Thoracic aorta (tissue), 2 donors: ENCODE results near the gene PLEKHG5. TPM values are rescaled to one million over a fixed set of nuclear protein-coding genes. Genes with fewer than 3 reads are reported as not detected.
A peak's percentile ranks its signal among the peaks of the same experiment; 100 is the strongest.

ENCODE experiments used
- ATAC-seq: fragments of 150-250 bp; one replicate; pipeline ENCODE4 v1.8.0; 2017; ENCODE audit warnings: low read depth; ENCODE audit not compliant: insufficient number of reproducible peaks, low FRiP score
- DNase-seq: peaks from one replicate; pipeline ENCODE4 v3.0.0-alpha.2; 2020; ENCODE audit warnings: low spot score
- H3K27ac ChIP-seq, 2 donors: fragments of 200-600 bp; sonication (generic); 1 replicate in 1 of 2; 2 replicates in 1 of 2; pipeline ENCODE4 v1.5.1; 2016; ENCODE audit warnings: mild to moderate bottlenecking in 2 of 2, moderate library complexity in 2 of 2
- H3K27me3 ChIP-seq: fragments of 200-600 bp; sonication (generic); replicated peaks from 2 replicates; pipeline ENCODE4 v1.6.0; 2016; ENCODE audit warnings: mild to moderate bottlenecking; ENCODE audit not compliant: insufficient read depth
- H3K36me3 ChIP-seq: fragments of 200-600 bp; sonication (generic); one replicate; pipeline ENCODE4 v1.5.1; 2016
- H3K4me1 ChIP-seq, 2 donors: fragments of 200-600 bp; sonication (generic); 1 replicate in 1 of 2; 2 replicates in 1 of 2; pipeline versions ENCODE4 v1.5.1 to v1.6.0; 2016; ENCODE audit warnings: low read depth in 2 of 2, mild to moderate bottlenecking in 1 of 2; ENCODE audit not compliant: control insufficient read depth in 1 of 2
- H3K4me3 ChIP-seq: fragments of 200-600 bp; sonication (generic); 2 replicates; pipeline ENCODE4 v1.5.1; 2016; ENCODE audit warnings: mild to moderate bottlenecking
- H3K9me3 ChIP-seq: fragments of 200-600 bp; sonication (generic); 2 replicates; pipeline ENCODE4 v1.5.1; 2016
- CTCF ChIP-seq: fragments of 200-600 bp; sonication (generic); IDR thresholded peaks from one replicate; pipeline ENCODE4 v1.5.1; 2019; ENCODE audit warnings: antibody characterized with exemption
- total RNA-seq, 2 donors: library from RNA; depleted of rRNA; stranded (reverse); fragments of >200 nt; gene quantifications; one replicate each; pipeline versions ENCODE4 v1.1.0 to v1.2.3, GENCODE V29; 2016

PLEKHG5 gene
- total RNA-seq, result 10 to 100 TPM; 23.4 to 32.9 TPM

- Histone ChIP-seq H3K27ac (peak within 1 kb of the TSS in 1 of 2 donors; percentile 6), H3K36me3 (no peaks in the 10 kb centered on the region), H3K4me1 (peaks cover 8 to 36% of the 10 kb centered on the region in 2 donors), H3K27me3 (no peaks in the 10 kb centered on the region), H3K4me3 (peak within 1 kb of the TSS; percentile 84), H3K9me3 (no peaks in the 10 kb centered on the region)
- TF ChIP-seq CTCF, result no peak
- DNase-seq (no peak), ATAC-seq (no peak)
These were observed at the start of gene PLEKHG5 for GRCh38 chr1:6491480-6491962. Gene PLEKHG5, minus strand, starts transcription at chr1:6491667. Its CDS starts 14,096 bp downstream, at chr1:6477571.

- Histone ChIP-seq H3K27ac (no peak overlapping the region), H3K4me3 (no peak overlapping the region), H3K4me1 (peaks cover 0 to 3% of the 10 kb centered on the region in 2 donors), H3K27me3 (no peaks in the 10 kb centered on the region), H3K36me3 (peaks cover 23% of the 10 kb centered on the region), H3K9me3 (no peaks in the 10 kb centered on the region)
- no peak for TF ChIP-seq CTCF
- ATAC-seq, result no peak
- no peak for DNase-seq
These were observed 47.5 kb upstream of the PLEKHG5 start for GRCh38 chr1:6538956-6539355.

- ATAC-seq (no peak), DNase-seq (no peak)
- Histone ChIP-seq H3K4me3 (no peak overlapping the region), H3K27me3 (no peaks in the 10 kb centered on the region), H3K4me1 (peaks cover 0 to 3% of the 10 kb centered on the region in 2 donors), H3K27ac (no peak overlapping the region), H3K9me3 (no peaks in the 10 kb centered on the region), H3K36me3 (peaks cover 27% of the 10 kb centered on the region)
- TF ChIP-seq CTCF, result no peak
These were observed 44.8 kb upstream of the PLEKHG5 start for GRCh38 chr1:6536291-6536690.

GRCh38 chr1:6535214-6535613, 43.7 kb upstream of the PLEKHG5 start:
- no peak for DNase-seq
- Histone ChIP-seq H3K36me3 (peaks cover 30% of the 10 kb centered on the region), H3K27me3 (no peaks in the 10 kb centered on the region), H3K4me1 (peaks cover 0 to 3% of the 10 kb centered on the region in 2 donors), H3K27ac (no peak overlapping the region), H3K9me3 (no peaks in the 10 kb centered on the region), H3K4me3 (no peak overlapping the region)
- ATAC-seq, result no peak
- TF ChIP-seq CTCF, result no peak

- Histone ChIP-seq H3K9me3 (no peaks in the 10 kb centered on the region), H3K4me1 (peaks cover 0 to 3% of the 10 kb centered on the region in 2 donors)
- ATAC-seq, result no peak
These were observed 42.9 kb upstream of the PLEKHG5 start for GRCh38 chr1:6534248-6534822.

More at GRCh38 chr1:6534248-6534822, 42.9 kb upstream of the PLEKHG5 start:
- no peak for DNase-seq
- Histone ChIP-seq H3K27me3 (no peaks in the 10 kb centered on the region), H3K4me3 (no peak overlapping the region), H3K27ac (no peak overlapping the region), H3K36me3 (peaks cover 30% of the 10 kb centered on the region)
- TF ChIP-seq CTCF, result no peak
